Measurements from ENCODE around the gene GALNTL6.
"Not testable (repeated sequence)": the region's sequence is repeated elsewhere in the genome, so short reads cannot be mapped to it uniquely, and the experiment has no call there.

GALNTL6 gene

GRCh38 chr4:173019664-173020063 lies 1206.5 kb downstream of the GALNTL6 start:
- no peak for DNase-seq (ENCODE audit: low read depth)

- not testable (repeated sequence) for DNase-seq (ENCODE audit: low read depth)
These were observed 1208.8 kb downstream of the GALNTL6 start for GRCh38 chr4:173021746-173022573.

GRCh38 chr4:173024203-173024602 lies 1211.0 kb downstream of the GALNTL6 start:
- DNase-seq (ENCODE audit: low read depth), result no peak

DNA sequence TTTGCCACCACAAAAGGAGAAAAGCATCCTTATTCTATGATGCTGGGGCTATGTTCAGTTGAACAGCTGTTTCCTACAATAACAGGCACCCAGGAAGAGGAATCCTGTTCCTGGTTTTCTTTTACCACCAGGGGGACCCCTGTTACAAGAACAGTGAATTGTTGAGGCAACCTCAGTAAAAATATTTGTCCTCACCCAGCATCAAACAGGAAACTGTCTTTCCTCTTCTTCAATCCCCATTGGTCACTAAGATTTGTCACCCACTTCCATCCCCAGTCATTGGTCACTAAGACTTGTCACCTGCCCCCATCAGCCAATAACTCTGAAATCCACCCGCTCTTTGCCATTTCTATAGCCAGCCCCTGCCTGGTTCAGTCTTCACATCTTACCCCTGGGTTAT lies 1211.9 kb downstream of the GALNTL6 start:
- peak; percentile 52 for DNase-seq (ENCODE audit: low read depth)

DNA sequence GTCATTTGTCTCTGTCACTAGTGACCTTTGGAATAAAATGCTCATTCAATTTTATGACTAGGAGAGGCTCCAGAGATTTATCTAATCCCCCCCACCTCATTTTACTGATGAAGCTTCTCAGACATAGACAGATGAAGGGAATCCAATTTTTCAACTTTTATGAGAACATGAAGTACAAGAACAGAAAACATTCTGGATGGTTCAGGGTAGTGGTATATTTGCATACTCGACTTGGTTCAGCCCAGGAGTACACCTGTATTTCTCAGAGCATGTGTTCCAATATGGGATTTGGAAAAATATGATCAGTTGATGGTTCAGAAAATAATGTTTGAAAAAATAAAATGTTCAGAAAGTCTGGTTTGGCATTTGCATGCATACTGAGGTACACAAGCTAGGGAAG lies 1224.0 kb downstream of the GALNTL6 start:
- no peak for DNase-seq (ENCODE audit: low read depth)

GRCh38 chr4:173038192-173038896 lies 1225.1 kb downstream of the GALNTL6 start:
- no peak for DNase-seq (ENCODE audit: low read depth)

DNA sequence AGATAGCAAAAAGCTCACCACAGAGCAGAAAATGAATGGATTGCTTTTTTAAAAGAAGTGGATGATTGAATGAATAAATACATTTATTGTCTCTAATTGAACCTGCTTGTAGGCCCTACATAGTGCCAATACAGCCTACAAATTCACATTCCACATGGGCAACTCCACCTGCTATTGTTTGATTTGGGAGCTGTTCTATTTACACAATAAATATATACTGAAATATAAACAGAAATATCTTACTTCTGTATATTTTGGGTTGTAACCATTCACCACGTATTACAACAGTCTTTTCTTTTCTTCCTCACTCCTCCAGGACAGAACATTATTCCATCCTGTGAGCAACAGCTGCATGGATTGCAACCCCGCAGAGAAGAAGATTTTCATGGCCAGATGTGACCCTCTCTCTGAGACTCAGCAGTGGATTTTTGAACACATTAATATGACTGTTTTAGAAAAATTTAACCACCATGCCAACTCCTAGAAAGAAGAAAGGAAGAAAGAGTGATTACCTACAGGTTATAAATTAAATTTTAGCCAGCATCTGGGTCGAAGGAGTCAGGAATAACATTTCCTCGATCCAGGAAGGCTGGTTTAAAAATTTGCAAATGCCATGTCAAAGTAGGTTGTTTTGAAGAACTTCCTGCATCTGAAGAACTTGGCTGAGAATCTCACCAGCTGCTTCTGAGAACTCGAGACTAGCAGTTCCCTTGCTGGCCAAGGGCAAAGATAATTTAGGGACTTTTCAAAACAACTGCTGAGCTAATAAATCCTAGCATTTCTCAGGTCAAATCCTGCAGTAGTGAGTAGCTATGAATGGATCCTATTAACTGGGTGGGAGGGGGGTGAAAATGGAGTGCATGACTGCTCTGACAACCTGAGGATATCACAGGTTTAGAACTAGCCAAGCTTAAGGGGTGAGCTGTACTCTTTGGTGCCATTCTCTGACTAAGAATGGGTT lies 1226.7 kb downstream of the GALNTL6 start:
- DNase-seq (ENCODE audit: low read depth), result no peak

GRCh38 chr4:173041482-173041881 lies 1228.3 kb downstream of the GALNTL6 start:
- DNase-seq (ENCODE audit: low read depth), result no peak

DNA sequence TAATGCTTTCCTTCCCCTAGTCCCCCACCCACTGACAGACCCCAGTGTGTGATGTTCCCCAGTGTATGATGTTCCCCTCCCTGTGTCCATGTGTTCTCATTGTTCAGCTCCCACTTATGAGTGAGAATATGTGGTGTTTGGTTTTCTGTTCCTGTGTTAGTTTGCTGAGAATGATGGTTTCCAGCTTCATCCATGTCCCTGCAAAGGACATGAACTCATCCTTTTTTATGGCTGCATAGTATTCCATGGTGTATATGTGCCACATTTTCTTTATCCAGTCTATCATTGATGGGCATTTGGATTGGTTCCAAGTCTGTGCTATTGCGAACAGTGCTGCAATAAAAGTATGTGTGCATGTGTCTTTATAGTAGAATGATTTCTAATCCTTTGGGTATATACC lies 1228.9 kb downstream of the GALNTL6 start:
- DNase-seq (ENCODE audit: low read depth), result not testable (repeated sequence)

DNA sequence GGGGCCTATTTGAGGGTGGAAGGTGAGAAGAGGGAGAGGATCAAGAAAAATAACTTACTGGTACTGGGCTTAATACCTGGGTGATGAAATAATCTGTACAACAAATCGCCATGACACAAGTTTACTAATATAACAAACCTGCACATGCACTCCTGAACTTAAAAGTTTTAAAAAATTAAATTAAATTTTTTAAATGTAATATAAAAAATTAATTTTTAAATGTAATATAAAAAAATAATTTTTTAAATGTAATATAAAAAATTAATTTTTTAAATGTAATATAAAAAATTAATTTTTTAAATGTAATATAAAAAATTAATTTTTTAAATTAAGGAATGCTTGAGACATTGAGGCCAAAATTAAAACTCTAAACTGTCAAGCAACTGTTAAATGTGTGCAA lies 1231.1 kb downstream of the GALNTL6 start:
- DNase-seq (ENCODE audit: low read depth), result no peak

GRCh38 chr4:173045571-173045970 lies 1232.4 kb downstream of the GALNTL6 start:
- DNase-seq (ENCODE audit: low read depth), result no peak

DNA sequence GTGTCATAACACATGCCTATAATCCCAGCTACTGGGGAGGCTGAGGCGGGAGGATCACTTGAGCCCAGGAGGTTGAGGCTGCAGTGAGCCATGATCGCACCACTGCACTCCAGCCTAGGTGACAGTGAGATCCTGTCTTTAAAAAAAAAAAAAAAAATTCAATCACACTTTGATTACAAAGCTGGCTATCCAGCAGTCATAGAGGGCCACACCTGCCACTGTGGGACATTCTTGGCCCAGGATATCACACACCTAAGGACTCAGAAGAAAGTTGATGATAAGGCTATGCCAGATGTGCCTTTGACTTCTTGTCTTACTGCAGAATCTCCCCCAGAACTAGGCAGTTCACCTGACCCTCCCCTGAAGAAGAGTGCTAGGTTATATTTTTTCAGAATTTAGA lies 1232.9 kb downstream of the GALNTL6 start:
- no peak for DNase-seq (ENCODE audit: low read depth)

GRCh38 chr4:173046818-173047217 lies 1233.6 kb downstream of the GALNTL6 start:
- no peak for DNase-seq (ENCODE audit: low read depth)

GRCh38 chr4:173051232-173051631 lies 1238.0 kb downstream of the GALNTL6 start:
- no peak for DNase-seq (ENCODE audit: low read depth)

- DNase-seq (ENCODE audit: low read depth), result no peak
These were observed 1238.5 kb downstream of the GALNTL6 start for GRCh38 chr4:173051716-173052115.

DNA sequence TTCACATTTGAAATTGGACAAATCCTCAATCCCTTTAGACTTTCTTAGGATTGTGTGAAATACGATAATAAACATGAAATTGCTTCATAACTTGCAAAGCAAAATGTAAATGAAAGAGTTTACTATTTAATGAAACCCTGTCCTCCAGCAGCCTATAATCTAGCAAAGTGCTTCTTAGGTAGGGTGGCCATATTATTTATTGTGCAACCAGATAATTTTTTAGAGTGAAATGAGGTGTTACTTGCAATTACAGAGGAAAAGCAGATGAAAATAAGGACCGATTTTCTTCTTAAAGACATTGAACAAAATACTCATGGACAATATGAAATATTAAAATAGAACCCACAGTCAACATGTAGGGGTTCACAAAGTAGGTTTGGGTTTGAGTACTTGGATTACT lies 1239.2 kb downstream of the GALNTL6 start:
- no peak for DNase-seq (ENCODE audit: low read depth)

- DNase-seq (ENCODE audit: low read depth), result no peak
These were observed 1243.1 kb downstream of the GALNTL6 start for GRCh38 chr4:173056271-173056670.

GRCh38 chr4:173056710-173057109 lies 1243.5 kb downstream of the GALNTL6 start:
- no peak for DNase-seq (ENCODE audit: low read depth)

GRCh38 chr4:173057442-173057841 lies 1244.2 kb downstream of the GALNTL6 start:
- DNase-seq (ENCODE audit: low read depth), result no peak

DNA sequence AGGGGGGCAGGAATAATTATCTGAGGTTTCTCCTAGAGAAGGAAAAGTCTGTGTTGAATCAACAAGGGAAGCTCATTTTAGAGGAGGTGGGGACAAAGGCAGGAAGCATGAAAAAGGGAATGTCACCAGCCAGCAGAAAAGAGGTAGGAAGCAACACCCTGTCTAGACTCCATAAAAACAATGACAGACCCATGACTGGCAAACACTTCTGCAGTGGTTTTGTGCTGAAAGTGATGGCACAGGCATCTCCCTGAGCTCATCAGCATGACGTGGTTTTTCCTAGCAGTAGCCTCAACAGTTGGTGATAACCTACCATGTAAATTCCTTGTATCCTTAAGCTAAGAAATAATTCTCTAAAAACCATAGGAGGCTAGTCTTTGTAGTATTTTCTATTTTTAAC lies 1244.7 kb downstream of the GALNTL6 start:
- DNase-seq (ENCODE audit: low read depth), result no peak

GRCh38 chr4:173061160-173061559 lies 1248.0 kb downstream of the GALNTL6 start:
- no peak for DNase-seq (ENCODE audit: low read depth)

GRCh38 chr4:173073939-173074500 lies 1260.8 kb downstream of the GALNTL6 start:
- no peak for DNase-seq (ENCODE audit: low read depth)
